ENCODE data around the gene TGFBR1.

DNA sequence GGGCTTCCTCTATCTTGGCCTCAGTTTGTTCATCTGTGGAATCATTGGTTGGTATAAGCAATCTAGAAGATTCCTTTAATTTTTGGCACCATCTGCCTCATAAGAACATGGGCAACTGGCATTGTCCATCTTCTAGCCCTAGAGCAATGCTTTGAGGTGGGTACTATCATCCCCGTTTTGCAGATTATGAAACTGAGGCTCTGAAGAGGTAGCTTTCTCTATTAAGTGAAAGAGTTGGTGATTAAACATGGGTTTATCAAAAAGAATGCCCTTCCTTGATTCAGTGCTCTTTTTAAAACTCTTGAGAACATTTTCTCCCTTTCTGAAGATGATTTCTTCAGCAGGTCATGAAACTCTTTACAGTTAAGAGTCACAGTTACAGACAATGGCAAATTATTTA, 42.4 kb upstream of the TGFBR1 start:
- TF ChIP-seq, protein P1, sequence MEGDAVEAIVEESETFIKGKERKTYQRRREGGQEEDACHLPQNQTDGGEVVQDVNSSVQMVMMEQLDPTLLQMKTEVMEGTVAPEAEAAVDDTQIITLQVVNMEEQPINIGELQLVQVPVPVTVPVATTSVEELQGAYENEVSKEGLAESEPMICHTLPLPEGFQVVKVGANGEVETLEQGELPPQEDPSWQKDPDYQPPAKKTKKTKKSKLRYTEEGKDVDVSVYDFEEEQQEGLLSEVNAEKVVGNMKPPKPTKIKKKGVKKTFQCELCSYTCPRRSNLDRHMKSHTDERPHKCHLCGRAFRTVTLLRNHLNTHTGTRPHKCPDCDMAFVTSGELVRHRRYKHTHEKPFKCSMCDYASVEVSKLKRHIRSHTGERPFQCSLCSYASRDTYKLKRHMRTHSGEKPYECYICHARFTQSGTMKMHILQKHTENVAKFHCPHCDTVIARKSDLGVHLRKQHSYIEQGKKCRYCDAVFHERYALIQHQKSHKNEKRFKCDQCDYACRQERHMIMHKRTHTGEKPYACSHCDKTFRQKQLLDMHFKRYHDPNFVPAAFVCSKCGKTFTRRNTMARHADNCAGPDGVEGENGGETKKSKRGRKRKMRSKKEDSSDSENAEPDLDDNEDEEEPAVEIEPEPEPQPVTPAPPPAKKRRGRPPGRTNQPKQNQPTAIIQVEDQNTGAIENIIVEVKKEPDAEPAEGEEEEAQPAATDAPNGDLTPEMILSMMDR (IDR thresholded peaks at IDR 0.05): no peak
- no peak for TF ChIP-seq EP300 (IDR thresholded peaks at IDR 0.05)
- TF ChIP-seq POLR2AphosphoS5 (IDR thresholded peaks at IDR 0.05): no peak

All from gastroesophageal sphincter (tissue), 3 donors.